Esophagus squamous epithelium (tissue), 4 donors: Measurements from ENCODE around the gene MYL9.

Source experiments
- CTCF ChIP-seq, 6 experiments: fragments of 450-650 bp in 4 of 6; fragments of 200-600 bp in 2 of 6; sonication (generic) in 2 of 6; IDR thresholded peaks; one replicate each; pipeline ENCODE4 v1.5.1; 2016 to 2019; ENCODE audit warnings: antibody characterized with exemption in 6 of 6, mild to moderate bottlenecking in 4 of 6, moderate library complexity in 4 of 6
- POLR2A ChIP-seq, 4 donors: fragments of 450-650 bp; IDR thresholded peaks; one replicate each; pipeline ENCODE4 v1.6.1; 2017; ENCODE audit warnings: antibody characterized with exemption in 4 of 4, mild to moderate bottlenecking in 4 of 4, moderate library complexity in 3 of 4

DNA sequence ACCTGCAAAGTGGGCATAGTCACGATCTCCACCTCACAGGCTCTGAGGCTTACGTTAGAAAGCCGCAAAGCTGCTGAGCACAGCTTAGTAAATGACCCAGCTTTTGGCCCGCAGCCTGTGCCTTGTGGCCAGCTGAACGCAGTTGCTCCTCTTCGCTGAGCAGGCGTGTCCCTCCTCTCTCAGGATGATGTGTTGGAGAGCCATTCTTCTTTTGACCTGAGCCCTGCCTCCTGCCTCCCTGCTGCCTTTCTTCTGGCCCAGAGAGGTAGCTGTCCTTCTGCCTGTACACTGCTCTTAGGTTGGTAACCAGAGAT lies 47.6 kb upstream of the MYL9 start:
- no peak for TF ChIP-seq CTCF (IDR thresholded peaks at IDR 0.05)
- no peak for TF ChIP-seq POLR2A (IDR thresholded peaks at IDR 0.05)
